Measurements from ENCODE around the gene CMTR1. TPM values are rescaled to one million over a fixed set of nuclear protein-coding genes. Genes with fewer than 3 reads are reported as not detected.

Gene CMTR1
- total and polyA plus RNA-seq, 4 donors, result 31.3 to 51.1 (median 46.2) TPM

GRCh38 chr6:37506479-37506878 lies 73.5 kb downstream of the CMTR1 start:
- Histone ChIP-seq H3K36me3 (ENCODE audit: control insufficient read depth, insufficient read depth, low read length) (no peaks in the 10 kb centered on the region), H3K27ac (ENCODE audit: low read depth, low read length) (no peak overlapping the region), H3K4me3 (ENCODE audit: low read depth, low read length) (no peak overlapping the region), H3K27me3 (ENCODE audit: control insufficient read depth, insufficient read depth, low read length) (peaks cover 5% of the 10 kb centered on the region), H3K4me1 (ENCODE audit: control insufficient read depth, insufficient read depth, low read length) (peaks cover 7% of the 10 kb centered on the region), H3K9me3 (ENCODE audit: control insufficient read depth, insufficient read depth, low read length) (no peaks in the 10 kb centered on the region)
- DNase-seq (ENCODE audit: low read depth in 4 of 6, low spot score in 6 of 6), result no peak
- WGBS (ENCODE audit: insufficient coverage), result 94% methylated on average over 4 of the region's 4 CpGs

GRCh38 chr6:37507077-37507476 lies 74.1 kb downstream of the CMTR1 start:
- Histone ChIP-seq H3K9me3 (ENCODE audit: control insufficient read depth, insufficient read depth, low read length) (no peaks in the 10 kb centered on the region), H3K4me1 (ENCODE audit: control insufficient read depth, insufficient read depth, low read length) (peaks cover 13% of the 10 kb centered on the region), H3K36me3 (ENCODE audit: control insufficient read depth, insufficient read depth, low read length) (no peaks in the 10 kb centered on the region), H3K27me3 (ENCODE audit: control insufficient read depth, insufficient read depth, low read length) (peaks cover 8% of the 10 kb centered on the region), H3K27ac (ENCODE audit: low read depth, low read length) (no peak overlapping the region), H3K4me3 (ENCODE audit: low read depth, low read length) (no peak overlapping the region)
- 100% methylated on average over 2 of the region's 5 CpGs for WGBS (ENCODE audit: insufficient coverage)
- DNase-seq (ENCODE audit: low read depth in 4 of 6, low spot score in 6 of 6), result no peak

GRCh38 chr6:37507690-37508421 lies 74.8 kb downstream of the CMTR1 start:
- Histone ChIP-seq H3K36me3 (ENCODE audit: control insufficient read depth, insufficient read depth, low read length) (no peaks in the 10 kb centered on the region), H3K27ac (ENCODE audit: low read depth, low read length) (no peak overlapping the region), H3K9me3 (ENCODE audit: control insufficient read depth, insufficient read depth, low read length) (no peaks in the 10 kb centered on the region), H3K4me3 (ENCODE audit: low read depth, low read length) (no peak overlapping the region), H3K27me3 (ENCODE audit: control insufficient read depth, insufficient read depth, low read length) (peaks cover 15% of the 10 kb centered on the region), H3K4me1 (ENCODE audit: control insufficient read depth, insufficient read depth, low read length) (peaks cover 20% of the 10 kb centered on the region)
- DNase-seq (ENCODE audit: low read depth in 4 of 6, low spot score in 6 of 6), result no peak
- WGBS (ENCODE audit: insufficient coverage), result no CpG with 5 or more reads among the region's 4 CpGs

GRCh38 chr6:37511201-37511600 lies 78.2 kb downstream of the CMTR1 start:
- Histone ChIP-seq H3K36me3 (ENCODE audit: control insufficient read depth, insufficient read depth, low read length) (no peaks in the 10 kb centered on the region), H3K9me3 (ENCODE audit: control insufficient read depth, insufficient read depth, low read length) (no peaks in the 10 kb centered on the region), H3K4me3 (ENCODE audit: low read depth, low read length) (no peak overlapping the region), H3K4me1 (ENCODE audit: control insufficient read depth, insufficient read depth, low read length) (peaks cover 49% of the 10 kb centered on the region), H3K27ac (ENCODE audit: low read depth, low read length) (no peak overlapping the region), H3K27me3 (ENCODE audit: control insufficient read depth, insufficient read depth, low read length) (peaks cover 21% of the 10 kb centered on the region)
- WGBS (ENCODE audit: insufficient coverage), result 88% methylated on average over 5 of the region's 5 CpGs
- DNase-seq (ENCODE audit: low read depth in 4 of 6, low spot score in 6 of 6), result peak in 1 of 6 donors; percentile 38

GRCh38 chr6:37511910-37512399 lies 78.9 kb downstream of the CMTR1 start:
- H3K27me3 ChIP-seq (ENCODE audit: control insufficient read depth, insufficient read depth, low read length), result peaks cover 21% of the 10 kb centered on the region

GRCh38 chr6:37512400-37513011 lies 79.5 kb downstream of the CMTR1 start:
- WGBS (ENCODE audit: insufficient coverage), result 41% methylated on average over 9 of the region's 12 CpGs
- H3K4me3 ChIP-seq (ENCODE audit: low read depth, low read length), result no peak overlapping the region
- H3K9me3 ChIP-seq (ENCODE audit: control insufficient read depth, insufficient read depth, low read length), result no peaks in the 10 kb centered on the region
- DNase-seq (ENCODE audit: low read depth in 4 of 6, low spot score in 6 of 6), result peak in 1 of 6 donors; percentile 78
- no peak overlapping the region for H3K27ac ChIP-seq (ENCODE audit: low read depth, low read length)
- H3K27me3 ChIP-seq (ENCODE audit: control insufficient read depth, insufficient read depth, low read length), result peaks cover 21% of the 10 kb centered on the region
- H3K36me3 ChIP-seq (ENCODE audit: control insufficient read depth, insufficient read depth, low read length), result no peaks in the 10 kb centered on the region
- peaks cover 62% of the 10 kb centered on the region for H3K4me1 ChIP-seq (ENCODE audit: control insufficient read depth, insufficient read depth, low read length)

More at GRCh38 chr6:37511910-37512399, 78.9 kb downstream of the CMTR1 start:
- no peak overlapping the region for H3K27ac ChIP-seq (ENCODE audit: low read depth, low read length)
- WGBS (ENCODE audit: insufficient coverage), result 48% methylated on average over 11 of the region's 16 CpGs
- peaks cover 57% of the 10 kb centered on the region for H3K4me1 ChIP-seq (ENCODE audit: control insufficient read depth, insufficient read depth, low read length)
- no peak overlapping the region for H3K4me3 ChIP-seq (ENCODE audit: low read depth, low read length)
- H3K36me3 ChIP-seq (ENCODE audit: control insufficient read depth, insufficient read depth, low read length), result no peaks in the 10 kb centered on the region
- DNase-seq (ENCODE audit: low read depth in 4 of 6, low spot score in 6 of 6), result no peak
- no peaks in the 10 kb centered on the region for H3K9me3 ChIP-seq (ENCODE audit: control insufficient read depth, insufficient read depth, low read length)

- H3K4me3 ChIP-seq (ENCODE audit: low read depth, low read length), result no peak overlapping the region
- no peak overlapping the region for H3K27ac ChIP-seq (ENCODE audit: low read depth, low read length)
- peaks cover 21% of the 10 kb centered on the region for H3K27me3 ChIP-seq (ENCODE audit: control insufficient read depth, insufficient read depth, low read length)
- no peaks in the 10 kb centered on the region for H3K9me3 ChIP-seq (ENCODE audit: control insufficient read depth, insufficient read depth, low read length)
- 52% methylated on average over 9 of the region's 9 CpGs for WGBS (ENCODE audit: insufficient coverage)
- peaks cover 66% of the 10 kb centered on the region for H3K4me1 ChIP-seq (ENCODE audit: control insufficient read depth, insufficient read depth, low read length)
- peak in 1 of 6 donors; percentile 33 for DNase-seq (ENCODE audit: low read depth in 4 of 6, low spot score in 6 of 6)
- H3K36me3 ChIP-seq (ENCODE audit: control insufficient read depth, insufficient read depth, low read length), result no peaks in the 10 kb centered on the region
Observed at GRCh38 chr6:37513155-37513554, 80.1 kb downstream of the CMTR1 start.

GRCh38 chr6:37513576-37513975 lies 80.6 kb downstream of the CMTR1 start:
- H3K27me3 ChIP-seq (ENCODE audit: control insufficient read depth, insufficient read depth, low read length), result peaks cover 21% of the 10 kb centered on the region
- no peaks in the 10 kb centered on the region for H3K36me3 ChIP-seq (ENCODE audit: control insufficient read depth, insufficient read depth, low read length)
- H3K9me3 ChIP-seq (ENCODE audit: control insufficient read depth, insufficient read depth, low read length), result no peaks in the 10 kb centered on the region
- WGBS (ENCODE audit: insufficient coverage), result 23% methylated on average over 5 of the region's 10 CpGs
- H3K4me1 ChIP-seq (ENCODE audit: control insufficient read depth, insufficient read depth, low read length), result peaks cover 67% of the 10 kb centered on the region
- no peak overlapping the region for H3K4me3 ChIP-seq (ENCODE audit: low read depth, low read length)
- no peak overlapping the region for H3K27ac ChIP-seq (ENCODE audit: low read depth, low read length)
- DNase-seq (ENCODE audit: low read depth in 4 of 6, low spot score in 6 of 6), result no peak

GRCh38 chr6:37514321-37514771 lies 81.3 kb downstream of the CMTR1 start:
- peaks cover 67% of the 10 kb centered on the region for H3K4me1 ChIP-seq (ENCODE audit: control insufficient read depth, insufficient read depth, low read length)

More at GRCh38 chr6:37514321-37514771, 81.3 kb downstream of the CMTR1 start:
- Histone ChIP-seq H3K36me3 (ENCODE audit: control insufficient read depth, insufficient read depth, low read length) (no peaks in the 10 kb centered on the region), H3K9me3 (ENCODE audit: control insufficient read depth, insufficient read depth, low read length) (no peaks in the 10 kb centered on the region), H3K4me3 (ENCODE audit: low read depth, low read length) (no peak overlapping the region), H3K27ac (ENCODE audit: low read depth, low read length) (no peak overlapping the region), H3K27me3 (ENCODE audit: control insufficient read depth, insufficient read depth, low read length) (peaks cover 21% of the 10 kb centered on the region)
- 76% methylated on average over 5 of the region's 5 CpGs for WGBS (ENCODE audit: insufficient coverage)
- no peak for DNase-seq (ENCODE audit: low read depth in 4 of 6, low spot score in 6 of 6)

Measured in spinal cord (tissue), 10 donors.